Kidney (tissue), 14 donors: ENCODE results near the gene VGLL4. TPM values are rescaled to one million over a fixed set of nuclear protein-coding genes. Genes with fewer than 3 reads are reported as not detected.
"Not testable (repeated sequence)": the region's sequence is repeated elsewhere in the genome, so short reads cannot be mapped to it uniquely, and the experiment has no call there.

Experiments
- DNase-seq, 5 donors: peaks; one replicate each; pipeline ENCODE4 v3.0.0-alpha.2; 2013 to 2020
- FAIRE-seq: peaks from 2 replicates; lab custom pipeline; 2012; peaks lifted over from hg19 to GRCh38; lab: Jason Lieb, UNC
- H3K27ac ChIP-seq, 2 donors: one replicate each; pipeline ENCODE4 v1.7.0; 2013; ENCODE audit warnings: low read depth in 2 of 2, low read length in 2 of 2, inconsistent platforms in 1 of 2
- H3K27me3 ChIP-seq: one replicate; pipeline ENCODE4 v1.7.1; 2013; ENCODE audit warnings: low read length, inconsistent platforms; ENCODE audit not compliant: control insufficient read depth, insufficient read depth
- H3K36me3 ChIP-seq, 3 donors: one replicate each; pipeline versions ENCODE4 v1.7.0 to v1.7.1; 2013; ENCODE audit warnings: low read length in 3 of 3, control low read depth in 1 of 3, inconsistent platforms in 1 of 3; ENCODE audit not compliant: insufficient read depth in 3 of 3, control insufficient read depth in 2 of 3
- H3K4me1 ChIP-seq, 3 donors: one replicate each; pipeline versions ENCODE4 v1.7.0 to v1.7.1; 2013; ENCODE audit warnings: low read length in 3 of 3, inconsistent platforms in 1 of 3, low read depth in 1 of 3; ENCODE audit not compliant: control insufficient read depth in 2 of 3, insufficient read depth in 2 of 3
- H3K4me3 ChIP-seq, 3 donors: one replicate each; pipeline versions ENCODE4 v1.7.0 to v1.8.1; 2013; ENCODE audit warnings: low read length in 3 of 3, control low read depth in 1 of 3, inconsistent platforms in 1 of 3
- H3K9ac ChIP-seq, 3 donors: one replicate each; pipeline versions ENCODE4 v1.7.0 to v1.7.1; 2013; ENCODE audit warnings: low read length in 3 of 3, control low read depth in 1 of 3, inconsistent platforms in 1 of 3
- H3K9me3 ChIP-seq, 3 donors: one replicate each; pipeline versions ENCODE4 v1.7.0 to v1.7.1; 2013; ENCODE audit warnings: low read length in 3 of 3, control low read depth in 1 of 3, inconsistent platforms in 1 of 3; ENCODE audit not compliant: control insufficient read depth in 2 of 3, insufficient read depth in 1 of 3
- intact Hi-C: fragments of 100-400 bp; cut with DNase I; formaldehyde crosslinking; loops from one replicate; pipeline ENCODE4 v1.11.1; 2022
- polyA plus RNA-seq: library from polyadenylated mRNA; stranded (reverse); fragments of 350-450 nt; fragmentation: Illumina TruSeq; extraction: RNeasy Lipid Tissue Mini Kit (QIAGEN cat#74804); gene quantifications from one replicate; pipeline ENCODE4 v1.2.3, GENCODE V29; 2014; ENCODE audit warnings: low read depth, low replicate concordance; ENCODE audit not compliant: insufficient read depth
- total RNA-seq: library from RNA; stranded (reverse); fragmentation: NEBNext Ultra II Directional; extraction: Animal tissue kit (Norgen Biotek cat#: 25700); gene quantifications from one replicate; pipeline ENCODE4 v1.2.1, GENCODE V29; 2021
- TF ChIP-seq, protein P1 (sequence below): IDR thresholded peaks from 3 replicates; pipeline ENCODE4 v1.5.1; 2012; ENCODE audit warnings: mild to moderate bottlenecking, moderate library complexity, borderline replicate concordance; ENCODE audit not compliant: insufficient read depth; ENCODE audit errors: extremely low read depth
- donor health status: control.
- donor health status: control.
- donor health status: control.
- donor health status: control.
- donor health status: control.
- donor health status: DM: yes; HTN: yes; CAD: no.
- donor health status: Normal renal cell carcinoma (clear cell type).

The VGLL4 gene
- total and polyA plus RNA-seq, 2 donors from 2014 or later, result 41.4 to 78.5 TPM

DNA sequence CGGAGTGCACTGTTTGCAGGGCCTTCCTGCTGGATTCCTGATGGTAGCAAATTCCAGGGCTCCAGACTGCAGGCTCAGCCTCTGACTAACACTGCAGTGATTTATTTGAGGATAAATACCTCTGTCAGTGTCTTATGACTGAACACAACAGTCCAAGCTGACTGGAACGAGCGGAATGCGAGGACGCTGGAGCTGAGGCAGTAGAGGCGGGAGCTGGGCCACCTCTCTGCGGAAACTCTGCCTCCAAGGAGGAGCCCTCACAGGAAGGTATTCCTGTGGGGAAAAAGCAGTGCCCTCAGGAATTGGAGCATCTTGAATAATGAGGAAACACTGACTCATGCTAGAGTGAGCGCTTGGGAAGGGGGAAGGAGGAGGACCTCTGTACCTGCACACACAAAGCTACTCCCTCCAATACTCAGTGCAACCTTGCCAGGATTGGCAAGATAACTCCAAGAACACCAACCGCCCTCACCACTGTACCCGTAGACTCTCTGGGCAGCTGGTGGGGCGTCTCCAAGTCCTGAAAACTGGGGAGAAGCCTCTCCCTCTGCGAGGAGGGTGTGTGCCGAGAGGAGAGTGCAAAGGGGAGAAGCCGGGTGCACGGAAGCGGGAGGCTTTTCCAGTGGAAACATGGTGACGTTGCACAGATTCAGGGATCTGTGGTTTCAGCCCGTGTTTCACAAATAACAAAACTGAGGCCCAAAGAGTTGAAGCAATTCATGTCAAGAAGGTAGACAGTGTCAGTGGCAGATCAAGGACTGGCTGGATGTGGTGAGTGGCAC, 43.0 kb downstream of the VGLL4 start:
- Histone ChIP-seq H3K4me1 (peaks cover 2 to 12% (median 8%) of the 10 kb centered on the region in 3 donors), H3K9ac (no peak overlapping the region), H3K27me3 (no peaks in the 10 kb centered on the region), H3K9me3 (no peaks in the 10 kb centered on the region), H3K4me3 (no peak overlapping the region), H3K36me3 (no peaks in the 10 kb centered on the region), H3K27ac (peak overlapping the region; percentile 73 to 80)
- intact Hi-C loops, result no loop called here
- FAIRE-seq, result peak; percentile 72
- peak; percentile 87 to 97 (median 94) for DNase-seq
- TF ChIP-seq, protein P1, sequence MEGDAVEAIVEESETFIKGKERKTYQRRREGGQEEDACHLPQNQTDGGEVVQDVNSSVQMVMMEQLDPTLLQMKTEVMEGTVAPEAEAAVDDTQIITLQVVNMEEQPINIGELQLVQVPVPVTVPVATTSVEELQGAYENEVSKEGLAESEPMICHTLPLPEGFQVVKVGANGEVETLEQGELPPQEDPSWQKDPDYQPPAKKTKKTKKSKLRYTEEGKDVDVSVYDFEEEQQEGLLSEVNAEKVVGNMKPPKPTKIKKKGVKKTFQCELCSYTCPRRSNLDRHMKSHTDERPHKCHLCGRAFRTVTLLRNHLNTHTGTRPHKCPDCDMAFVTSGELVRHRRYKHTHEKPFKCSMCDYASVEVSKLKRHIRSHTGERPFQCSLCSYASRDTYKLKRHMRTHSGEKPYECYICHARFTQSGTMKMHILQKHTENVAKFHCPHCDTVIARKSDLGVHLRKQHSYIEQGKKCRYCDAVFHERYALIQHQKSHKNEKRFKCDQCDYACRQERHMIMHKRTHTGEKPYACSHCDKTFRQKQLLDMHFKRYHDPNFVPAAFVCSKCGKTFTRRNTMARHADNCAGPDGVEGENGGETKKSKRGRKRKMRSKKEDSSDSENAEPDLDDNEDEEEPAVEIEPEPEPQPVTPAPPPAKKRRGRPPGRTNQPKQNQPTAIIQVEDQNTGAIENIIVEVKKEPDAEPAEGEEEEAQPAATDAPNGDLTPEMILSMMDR, result peak; percentile 3

DNA sequence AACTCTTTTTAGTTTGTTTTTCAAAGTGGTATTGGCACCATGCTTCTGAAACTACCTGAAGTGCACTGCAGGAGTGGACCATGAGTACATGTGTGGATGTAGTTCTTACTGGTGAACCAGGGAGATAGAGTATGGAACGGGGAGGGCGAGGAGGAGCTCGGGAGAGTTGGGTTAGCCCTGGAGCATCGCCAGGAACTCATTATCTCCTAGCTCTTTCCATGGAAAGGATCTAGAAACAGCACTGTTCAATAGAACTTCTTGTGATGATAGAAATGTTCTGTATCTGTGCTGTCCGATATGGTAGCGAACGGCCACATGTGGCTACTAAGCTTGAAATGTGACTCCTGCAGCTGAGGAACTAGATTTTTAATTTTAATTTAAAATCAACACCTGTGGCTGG, 47.3 kb downstream of the VGLL4 start:
- FAIRE-seq (no peak), DNase-seq (no peak)
- TF ChIP-seq, protein P1, result no peak
- Histone ChIP-seq H3K27me3 (no peaks in the 10 kb centered on the region), H3K27ac (no peak overlapping the region), H3K4me1 (peaks cover 18 to 28% (median 27%) of the 10 kb centered on the region in 3 donors), H3K36me3 (no peaks in the 10 kb centered on the region), H3K4me3 (no peak overlapping the region), H3K9ac (no peak overlapping the region), H3K9me3 (no peaks in the 10 kb centered on the region)
- intact Hi-C loops, result no loop called here

DNA sequence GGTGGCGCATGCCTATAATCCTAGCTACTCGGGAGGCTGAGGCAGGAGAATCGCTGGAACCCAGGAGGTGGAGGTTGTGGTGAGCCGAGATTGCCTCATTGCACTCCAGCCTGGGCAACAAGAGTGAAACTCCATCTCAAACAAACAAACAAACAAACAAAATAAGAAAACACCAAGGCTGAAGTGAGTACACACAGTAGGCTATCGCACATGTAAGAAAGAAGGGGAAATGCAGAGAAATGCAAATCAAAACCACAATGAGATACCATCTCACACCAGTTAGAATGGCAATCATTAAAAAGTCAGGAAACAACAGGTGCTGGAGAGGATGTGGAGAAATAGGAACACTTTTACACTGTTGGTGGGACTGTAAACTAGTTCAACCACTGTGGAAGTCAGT, 48.7 kb downstream of the VGLL4 start:
- intact Hi-C loops, DNase-seq, H3K27ac ChIP-seq, H3K27me3 ChIP-seq, H3K9ac ChIP-seq, H3K9me3 ChIP-seq, FAIRE-seq, H3K36me3 ChIP-seq, H3K4me3 ChIP-seq: not testable (repeated sequence)
- H3K4me1 ChIP-seq, result peaks cover 26 to 37% (median 30%) of the 10 kb centered on the region in 3 donors

DNA sequence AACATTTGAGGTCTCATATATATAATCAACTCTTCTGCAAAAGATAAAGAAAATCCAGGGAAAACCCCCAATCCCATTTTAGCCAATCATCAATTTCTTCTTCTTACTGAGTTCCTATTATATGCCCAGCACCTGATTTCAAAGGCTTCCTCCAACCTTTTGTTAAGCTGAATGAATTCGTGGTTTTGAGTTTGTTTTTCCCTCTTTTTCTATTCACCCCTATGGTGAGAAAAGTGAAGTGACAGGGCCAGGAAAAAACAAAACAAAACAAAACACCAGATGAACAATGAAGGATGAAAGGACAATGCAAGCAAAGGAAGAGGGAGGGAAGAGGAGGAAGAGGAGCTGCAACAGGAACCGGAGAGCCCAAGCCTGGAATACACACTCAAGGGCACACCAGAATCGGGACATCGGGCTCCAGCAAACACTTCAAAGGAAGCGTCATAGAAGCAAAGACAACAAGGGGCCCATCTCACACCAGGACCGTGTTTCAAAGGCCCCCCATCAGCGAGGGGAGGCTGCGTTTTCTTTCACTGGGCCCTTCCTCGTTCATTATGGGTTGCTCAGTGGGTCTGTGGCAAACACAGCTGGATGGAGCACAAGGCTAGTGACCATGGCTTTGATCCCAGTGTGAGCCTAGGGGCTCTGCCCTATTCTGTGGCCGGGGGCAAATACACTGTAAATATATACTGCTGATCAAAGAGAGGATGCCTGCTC, 50.2 kb downstream of the VGLL4 start:
- H3K27ac ChIP-seq, result peak overlapping the region; percentile 18 to 47
- H3K4me1 ChIP-seq, result peaks cover 31 to 40% (median 34%) of the 10 kb centered on the region in 3 donors
- H3K27me3 ChIP-seq, result no peaks in the 10 kb centered on the region
- H3K9me3 ChIP-seq, result no peaks in the 10 kb centered on the region
- no peak overlapping the region for H3K9ac ChIP-seq
- FAIRE-seq (no peak), DNase-seq (no peak)
- no peaks in the 10 kb centered on the region for H3K36me3 ChIP-seq
- TF ChIP-seq, protein P1, result no peak
- no peak overlapping the region for H3K4me3 ChIP-seq
- intact Hi-C loops, result no loop called here
